HT1080 (cell line): Measurements from ENCODE around the gene HKDC1. TPM values are rescaled to one million over a fixed set of nuclear protein-coding genes. Genes with fewer than 3 reads are reported as not detected.
"Not testable (repeated sequence)": the region's sequence is repeated elsewhere in the genome, so short reads cannot be mapped to it uniquely, and the experiment has no call there.

Source experiments
- DNase-seq: peaks from one replicate; pipeline ENCODE4 v3.0.0-alpha.2; 2015; ENCODE audit warnings: low read depth
- total RNA-seq: library from RNA; depleted of rRNA; stranded (reverse); fragments of >200 nt; shearing (Covaris generic); gene quantifications from 2 replicates; pipeline ENCODE4 v1.2.3, GENCODE V29; 2014

Gene HKDC1
- total RNA-seq, 1 experiment from 2014 or later, result 1.7 TPM

DNA sequence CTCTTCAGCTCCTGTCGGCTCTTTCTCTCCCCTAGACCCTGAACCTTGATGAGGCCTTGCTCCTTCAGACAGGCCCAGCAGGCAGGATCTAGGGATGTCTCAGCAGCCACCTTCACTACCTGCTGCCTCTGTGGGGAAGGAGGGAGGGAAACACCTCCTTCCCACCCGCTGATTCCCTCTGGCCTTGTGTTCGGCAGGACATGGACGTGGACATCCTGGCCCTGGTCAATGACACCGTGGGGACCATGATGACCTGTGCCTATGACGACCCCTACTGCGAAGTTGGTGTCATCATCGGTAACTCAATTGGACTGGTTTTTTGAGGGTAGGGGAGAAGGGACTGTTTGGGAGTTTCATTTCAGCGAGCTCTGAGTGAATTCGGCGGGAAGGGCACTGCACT, 20.3 kb downstream of the HKDC1 start:
- no peak for DNase-seq

DNA sequence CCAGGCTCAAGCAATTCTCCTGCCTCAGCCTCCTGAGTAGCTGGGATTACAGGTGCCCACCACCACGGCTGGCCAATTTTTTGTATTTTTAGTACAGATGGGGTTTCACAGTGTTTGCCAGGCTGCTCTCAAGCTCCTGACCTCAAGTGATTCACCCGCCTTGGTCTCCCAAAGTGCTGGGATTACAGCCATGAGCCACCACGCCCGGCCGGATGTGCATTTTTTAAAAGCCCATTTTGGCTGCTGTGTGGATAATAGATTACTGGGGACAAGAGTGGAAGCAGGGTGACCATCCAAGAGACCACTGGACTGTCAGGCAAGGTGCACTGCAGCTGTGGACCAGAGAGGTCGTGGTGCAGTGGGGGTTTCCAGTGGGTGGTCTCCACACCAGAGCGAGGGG, 21.4 kb downstream of the HKDC1 start:
- peak; percentile 88 for DNase-seq

DNA sequence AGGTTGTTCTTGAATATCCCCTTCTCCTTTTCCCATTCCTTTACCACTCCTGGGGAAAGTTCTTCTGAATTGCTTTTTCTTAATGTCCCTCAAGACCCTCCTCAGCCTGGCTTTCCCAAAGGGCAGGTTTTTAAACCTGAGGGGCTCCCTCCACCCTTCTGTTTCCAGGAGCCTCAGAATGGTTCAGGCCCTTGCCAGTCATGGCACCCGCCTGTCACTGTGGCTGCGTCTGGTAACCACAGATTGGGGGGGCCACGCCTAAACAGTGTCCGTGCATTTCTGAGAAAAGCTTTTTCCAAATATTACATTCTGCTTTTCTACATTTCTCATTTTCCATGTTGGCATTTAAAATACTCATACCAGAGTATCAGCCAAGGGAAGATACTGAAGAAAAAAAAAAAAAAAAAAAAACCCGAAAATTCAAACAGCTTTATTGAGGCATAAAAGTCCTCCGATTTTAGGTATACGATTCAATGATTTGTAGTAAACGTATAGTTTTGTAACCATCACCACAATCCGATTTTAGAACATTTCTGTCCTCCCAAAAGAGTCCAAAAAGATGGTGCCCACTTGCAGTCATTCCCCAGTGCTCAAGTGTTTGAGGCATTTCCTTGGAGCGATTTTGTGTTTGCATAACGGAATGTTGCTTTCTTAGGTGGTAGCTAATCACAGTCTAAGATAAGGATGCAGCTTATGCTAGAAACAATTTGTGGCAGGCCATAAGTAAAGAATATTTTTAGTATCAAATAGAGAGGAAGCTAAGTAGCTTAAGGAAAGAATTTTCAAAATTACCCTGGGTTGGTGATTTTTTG, 22.1 kb downstream of the HKDC1 start:
- DNase-seq, result no peak

DNA sequence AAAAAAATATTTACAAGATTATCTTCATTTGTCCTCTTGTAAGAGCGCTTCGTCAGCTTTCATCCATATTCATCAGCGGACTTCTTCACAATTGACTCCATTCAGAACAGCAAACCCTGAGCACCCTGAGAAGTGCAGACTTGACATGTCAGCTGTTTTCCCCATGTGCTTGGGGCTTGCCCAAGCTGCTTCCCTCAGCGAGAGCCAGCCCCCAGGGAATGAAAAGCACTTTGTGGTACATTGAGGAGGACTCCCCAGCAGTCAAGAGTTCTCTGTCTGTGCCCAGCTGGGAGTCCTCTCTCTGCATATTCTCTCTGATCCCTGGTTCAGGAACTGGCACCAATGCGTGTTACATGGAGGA, 22.7 kb downstream of the HKDC1 start:
- no peak for DNase-seq

DNA sequence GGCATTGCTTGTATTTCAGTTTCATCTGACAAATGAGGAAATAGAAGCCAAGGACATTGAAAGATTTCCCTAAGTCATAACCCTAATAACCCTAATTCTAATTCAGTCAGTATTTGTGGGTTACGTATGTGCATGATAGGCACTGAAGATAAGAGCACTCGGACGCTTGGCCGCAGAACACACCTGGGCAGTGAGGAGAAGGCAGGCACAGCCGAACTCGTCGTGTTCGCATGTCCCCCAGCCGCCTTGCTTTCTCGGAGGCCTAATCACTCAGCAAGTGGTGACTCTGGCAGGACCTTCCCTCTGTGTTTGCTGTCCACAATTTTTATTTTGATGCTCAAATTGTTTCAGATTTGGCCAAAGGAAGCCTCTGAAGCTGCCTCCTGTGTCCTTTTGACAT, 23.7 kb downstream of the HKDC1 start:
- no peak for DNase-seq

DNA sequence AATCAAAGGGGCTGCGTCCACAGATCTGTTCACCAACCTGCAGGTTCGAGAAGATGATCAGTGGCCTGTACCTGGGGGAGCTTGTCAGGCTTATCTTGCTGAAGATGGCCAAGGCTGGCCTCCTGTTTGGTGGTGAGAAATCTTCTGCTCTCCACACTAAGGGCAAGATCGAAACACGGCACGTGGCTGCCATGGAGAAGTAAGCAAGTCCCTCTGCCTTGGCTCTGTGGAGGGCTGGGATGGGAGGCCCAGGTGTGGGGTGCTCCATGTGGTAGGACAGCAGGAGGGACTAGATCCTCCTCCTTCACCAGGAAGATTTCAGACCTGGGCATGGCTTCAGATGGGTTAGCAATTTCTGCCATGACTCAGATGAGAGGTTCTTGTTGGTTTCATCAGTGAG, 25.9 kb downstream of the HKDC1 start:
- no peak for DNase-seq

DNA sequence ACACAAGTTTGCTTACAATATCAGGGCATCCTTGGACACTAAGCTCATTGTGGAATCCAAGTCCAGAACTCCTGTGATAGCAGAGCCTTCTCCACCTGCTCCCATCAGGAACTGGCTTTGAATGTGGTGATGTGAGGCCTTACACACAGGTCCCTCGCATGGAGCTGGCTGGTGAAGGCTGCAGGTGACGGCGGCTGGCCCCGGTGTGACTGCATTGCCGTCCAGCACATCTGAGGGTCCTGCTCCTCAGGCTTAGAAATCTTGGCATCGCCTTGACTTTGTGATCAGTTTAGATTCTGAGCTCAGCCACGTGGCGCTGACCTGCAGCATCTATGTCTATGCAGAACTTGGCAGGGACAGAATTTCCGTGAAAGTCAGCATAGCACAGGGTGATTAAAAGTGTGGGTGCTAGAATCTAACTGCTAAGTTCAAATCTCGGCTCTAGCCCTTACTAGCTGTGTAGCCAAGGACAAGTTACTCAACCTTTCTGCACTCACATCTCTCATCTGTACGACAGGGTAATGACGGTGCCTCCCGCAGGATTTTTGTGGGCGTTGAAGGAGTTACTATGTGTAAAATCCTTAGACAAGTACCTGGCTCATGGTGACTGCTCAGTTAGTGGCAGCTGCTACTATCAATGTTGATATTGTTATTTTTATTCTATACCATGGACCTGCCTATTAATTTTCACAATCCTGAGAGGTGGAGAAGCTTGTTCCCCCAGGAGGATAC, 26.6 kb downstream of the HKDC1 start:
- no peak for DNase-seq

DNA sequence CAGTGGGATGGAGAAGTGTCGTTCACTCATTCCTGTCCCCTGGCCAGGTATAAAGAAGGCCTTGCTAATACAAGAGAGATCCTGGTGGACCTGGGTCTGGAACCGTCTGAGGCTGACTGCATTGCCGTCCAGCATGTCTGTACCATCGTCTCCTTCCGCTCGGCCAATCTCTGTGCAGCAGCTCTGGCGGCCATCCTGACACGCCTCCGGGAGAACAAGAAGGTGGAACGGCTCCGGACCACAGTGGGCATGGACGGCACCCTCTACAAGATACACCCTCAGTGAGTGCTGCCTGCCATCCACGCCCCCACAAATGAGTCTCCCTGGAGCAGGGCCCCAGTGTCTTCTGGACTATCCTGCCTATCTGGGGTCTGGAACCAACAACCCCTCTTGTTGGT, 27.2 kb downstream of the HKDC1 start:
- no peak for DNase-seq

DNA sequence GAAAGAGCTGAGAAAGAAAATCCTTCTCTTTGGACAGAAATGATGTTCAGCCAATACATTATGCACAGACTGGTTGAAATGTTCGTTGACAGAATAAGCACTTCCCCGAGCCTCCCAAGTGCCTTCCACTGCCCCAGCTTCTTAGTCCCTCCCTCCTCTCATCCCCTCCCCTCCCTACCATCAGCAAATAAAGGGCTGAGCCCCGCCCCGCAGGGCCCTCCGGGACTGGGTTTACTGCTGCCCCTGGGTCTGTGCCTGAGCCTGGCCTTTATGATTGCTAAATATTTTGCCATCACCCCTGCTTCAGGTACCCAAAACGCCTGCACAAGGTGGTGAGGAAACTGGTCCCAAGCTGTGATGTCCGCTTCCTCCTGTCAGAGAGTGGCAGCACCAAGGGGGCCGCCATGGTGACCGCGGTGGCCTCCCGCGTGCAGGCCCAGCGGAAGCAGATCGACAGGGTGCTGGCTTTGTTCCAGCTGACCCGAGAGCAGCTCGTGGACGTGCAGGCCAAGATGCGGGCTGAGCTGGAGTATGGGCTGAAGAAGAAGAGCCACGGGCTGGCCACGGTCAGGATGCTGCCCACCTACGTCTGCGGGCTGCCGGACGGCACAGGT, 28.1 kb downstream of the HKDC1 start:
- no peak for DNase-seq

DNA sequence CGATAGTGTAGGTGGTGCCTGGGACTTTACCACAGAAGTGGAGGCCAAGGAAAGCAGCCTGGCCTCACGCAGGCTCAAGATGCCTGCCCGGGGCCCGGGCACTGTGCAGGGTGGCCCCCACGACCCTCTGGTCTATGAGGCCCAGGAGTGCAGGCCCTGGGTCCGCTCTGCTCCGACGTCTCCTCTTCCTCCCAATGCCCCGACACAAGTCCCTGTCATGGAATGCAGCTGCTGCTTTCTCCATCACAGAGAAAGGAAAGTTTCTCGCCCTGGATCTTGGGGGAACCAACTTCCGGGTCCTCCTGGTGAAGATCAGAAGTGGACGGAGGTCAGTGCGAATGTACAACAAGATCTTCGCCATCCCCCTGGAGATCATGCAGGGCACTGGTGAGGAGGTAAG, 29.9 kb downstream of the HKDC1 start:
- no peak for DNase-seq

DNA sequence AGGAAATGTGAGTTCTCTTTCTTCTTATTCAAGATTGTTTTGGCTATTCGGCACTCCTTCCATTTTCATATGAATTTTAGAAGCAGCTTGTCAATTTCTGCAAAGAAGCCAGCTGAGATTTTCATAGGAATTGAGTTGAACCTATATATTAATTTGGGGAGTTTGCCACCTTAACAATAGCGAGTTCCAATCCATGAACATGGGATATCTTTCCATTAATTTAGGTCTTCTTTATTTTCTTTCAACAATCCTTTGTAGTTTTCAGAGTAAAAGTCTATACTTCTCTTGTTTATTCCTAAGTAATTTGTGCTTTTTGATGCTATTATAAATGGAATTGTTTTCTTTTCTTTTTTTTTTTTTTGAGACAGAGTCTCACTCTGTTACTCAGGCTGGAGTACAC, 31.3 kb downstream of the HKDC1 start:
- not testable (repeated sequence) for DNase-seq

DNA sequence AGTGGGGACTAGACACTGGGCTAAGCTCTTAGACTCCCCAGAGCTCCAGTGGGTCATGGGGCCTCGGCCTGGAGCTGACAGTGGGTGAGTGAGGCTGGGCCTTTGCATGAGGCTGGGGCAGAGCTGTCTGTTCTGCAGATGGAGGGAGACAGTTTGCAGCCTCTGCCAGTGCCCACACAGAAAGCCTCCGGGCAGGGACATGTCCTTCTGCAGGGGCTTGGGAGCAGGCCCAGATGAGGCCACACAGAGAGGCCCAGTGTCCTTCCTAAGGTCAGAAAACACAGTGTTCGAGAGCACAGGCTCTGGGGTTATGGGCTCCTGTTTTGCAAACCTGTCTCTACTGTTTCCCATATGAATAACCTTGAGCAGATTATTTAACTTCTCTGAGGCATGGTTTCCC, 33.0 kb downstream of the HKDC1 start:
- DNase-seq, result no peak

DNA sequence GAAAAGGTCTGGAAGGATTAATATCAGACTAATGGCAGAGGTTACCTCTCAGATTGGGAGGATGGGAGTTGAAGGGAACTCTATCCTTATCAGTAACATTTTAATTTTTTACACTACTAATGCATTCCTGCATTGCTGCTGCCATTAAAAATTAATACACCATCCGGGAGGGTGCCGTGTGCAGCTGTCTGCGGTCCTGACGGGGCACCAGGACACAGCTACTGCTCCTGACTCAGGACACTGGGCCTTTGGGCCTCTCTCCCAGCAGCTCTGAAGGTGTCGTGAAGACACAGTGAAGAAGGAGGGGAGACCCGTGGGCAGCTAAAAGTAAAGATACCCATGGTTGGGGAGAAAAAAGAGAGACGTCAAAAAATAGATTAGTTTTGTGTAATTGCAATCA, 34.7 kb downstream of the HKDC1 start:
- no peak for DNase-seq

DNA sequence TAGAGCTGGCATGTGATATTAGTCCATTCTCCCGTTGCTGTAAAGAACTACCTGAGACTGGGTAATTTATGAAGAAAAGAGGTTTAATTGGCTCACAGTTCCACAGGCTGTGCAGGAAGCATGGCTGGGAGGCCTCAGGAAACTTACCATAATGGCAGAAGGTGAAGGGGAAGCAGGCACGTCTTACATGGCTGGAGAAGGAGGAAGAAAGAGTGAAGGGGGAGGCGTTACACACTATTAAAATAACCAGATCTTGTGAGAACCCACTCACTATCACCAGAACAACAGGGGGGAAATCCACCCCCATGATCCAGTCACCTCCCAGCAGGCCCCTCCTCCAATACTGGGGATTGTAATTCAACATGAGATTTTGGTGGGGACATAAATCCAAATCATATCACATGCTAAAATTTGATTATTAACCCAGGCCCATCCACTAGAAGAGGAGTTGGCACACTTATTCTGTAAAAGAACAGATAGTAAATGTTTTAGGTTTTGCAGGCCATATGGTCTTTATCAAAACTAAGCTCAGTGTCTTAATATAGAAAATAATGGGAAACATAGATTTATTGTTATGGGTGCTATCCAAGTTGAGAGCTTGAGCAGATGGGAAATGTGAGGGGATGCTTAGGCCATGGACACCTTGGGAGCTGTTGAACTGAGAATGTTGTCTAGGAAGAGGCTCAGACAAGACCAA, 39.6 kb downstream of the HKDC1 start:
- no peak for DNase-seq

DNA sequence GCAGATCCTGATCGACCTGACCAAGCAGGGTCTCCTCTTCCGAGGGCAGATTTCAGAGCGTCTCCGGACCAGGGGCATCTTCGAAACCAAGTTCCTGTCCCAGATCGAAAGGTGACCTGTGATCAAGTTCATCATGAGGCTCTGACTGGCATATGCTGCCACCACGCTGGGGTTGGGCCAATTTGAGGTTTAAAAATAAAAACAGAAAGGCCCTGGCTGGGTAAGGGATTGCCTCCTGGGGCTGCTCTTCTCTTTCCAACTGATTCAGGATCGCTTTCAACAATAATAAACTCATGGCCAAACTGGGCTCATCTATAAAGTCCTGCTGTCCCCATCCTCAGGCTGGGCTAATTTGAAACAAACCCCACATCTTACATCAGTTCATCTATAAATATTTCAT, 41.1 kb downstream of the HKDC1 start:
- no peak for DNase-seq

DNA sequence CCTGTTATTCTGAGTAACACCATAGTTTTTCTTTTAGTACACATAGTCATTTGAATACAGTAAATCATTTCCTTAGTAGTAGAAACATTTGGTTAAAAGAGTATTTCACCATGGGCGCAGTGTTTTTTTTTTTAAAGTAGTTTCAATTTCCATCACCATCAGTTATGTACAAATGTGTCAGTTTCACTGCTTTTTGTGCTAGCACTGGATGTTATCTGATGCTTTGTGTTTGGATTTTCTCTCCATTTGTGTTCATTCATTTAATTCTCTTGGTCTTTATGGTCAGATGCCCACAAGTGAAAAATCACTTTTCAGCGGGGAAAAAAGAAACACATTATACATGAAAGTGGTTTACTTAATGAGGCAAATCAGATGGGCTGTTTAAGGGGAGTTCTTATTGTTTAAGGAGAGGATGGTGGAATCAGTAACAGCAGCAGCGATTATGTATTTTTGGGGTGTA, 42.2 kb downstream of the HKDC1 start:
- no peak for DNase-seq

DNA sequence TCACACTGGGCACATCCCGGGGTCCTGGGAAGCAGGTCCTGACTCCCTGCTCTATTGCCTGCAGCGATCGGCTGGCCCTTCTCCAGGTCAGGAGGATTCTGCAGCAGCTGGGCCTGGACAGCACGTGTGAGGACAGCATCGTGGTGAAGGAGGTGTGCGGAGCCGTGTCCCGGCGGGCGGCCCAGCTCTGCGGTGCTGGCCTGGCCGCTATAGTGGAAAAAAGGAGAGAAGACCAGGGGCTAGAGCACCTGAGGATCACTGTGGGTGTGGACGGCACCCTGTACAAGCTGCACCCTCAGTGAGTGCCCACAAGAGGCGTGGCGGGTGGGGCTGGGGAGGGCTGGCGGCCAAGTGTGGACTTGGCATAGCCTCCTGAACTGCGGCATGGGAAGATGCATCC, 45.4 kb downstream of the HKDC1 start:
- no peak for DNase-seq

DNA sequence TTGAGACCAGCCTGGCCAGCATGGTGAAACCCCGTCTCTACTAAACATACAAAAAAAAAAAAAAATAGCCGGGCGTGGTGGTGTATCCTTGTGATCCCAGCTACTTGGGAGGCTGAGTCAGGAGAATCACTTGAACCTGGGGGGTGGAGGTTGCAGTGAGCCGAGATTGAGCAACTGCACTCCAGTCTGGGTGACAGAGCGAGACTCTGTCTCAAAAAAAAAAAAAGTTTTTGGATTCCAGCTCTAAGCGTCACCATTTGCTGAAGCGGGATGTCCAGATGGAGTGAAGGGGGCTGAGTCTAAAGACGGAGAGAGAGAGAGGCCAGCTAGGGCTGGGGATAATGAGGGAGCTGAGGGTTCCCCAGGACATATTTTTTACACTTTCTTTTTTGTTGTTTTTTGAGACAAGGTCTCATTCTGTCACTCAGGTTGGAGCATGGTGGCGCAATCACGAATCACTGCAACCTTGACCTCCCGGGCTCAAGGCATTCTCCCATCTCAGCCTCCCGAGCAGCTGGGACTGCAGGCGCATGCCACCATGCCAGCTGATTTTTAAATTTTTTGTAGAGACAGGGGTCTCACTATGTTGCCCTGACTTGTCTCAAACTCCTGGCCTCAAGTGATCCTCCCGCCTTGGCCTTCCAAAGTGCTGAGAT, 48.8 kb downstream of the HKDC1 start:
- DNase-seq, result peak; percentile 22

DNA sequence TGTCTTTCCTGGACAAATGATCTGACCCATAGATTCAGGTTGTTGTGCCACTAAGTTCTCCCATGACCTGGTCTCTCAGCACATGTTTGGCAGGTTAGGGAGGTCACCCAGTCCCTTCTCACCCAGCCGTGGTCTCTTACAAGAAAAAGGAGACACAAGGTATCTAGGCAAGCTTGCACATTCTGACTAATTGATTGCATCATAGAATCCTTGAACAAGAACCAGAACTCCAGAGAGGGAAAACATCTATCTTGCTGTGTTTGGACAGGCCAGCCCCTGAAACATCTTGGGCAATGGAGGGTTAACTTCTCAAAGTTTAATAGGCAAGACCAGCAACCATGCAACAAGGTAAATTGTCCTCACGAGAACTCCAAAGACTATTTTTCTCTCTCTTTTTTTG, 49.6 kb downstream of the HKDC1 start:
- no peak for DNase-seq

DNA sequence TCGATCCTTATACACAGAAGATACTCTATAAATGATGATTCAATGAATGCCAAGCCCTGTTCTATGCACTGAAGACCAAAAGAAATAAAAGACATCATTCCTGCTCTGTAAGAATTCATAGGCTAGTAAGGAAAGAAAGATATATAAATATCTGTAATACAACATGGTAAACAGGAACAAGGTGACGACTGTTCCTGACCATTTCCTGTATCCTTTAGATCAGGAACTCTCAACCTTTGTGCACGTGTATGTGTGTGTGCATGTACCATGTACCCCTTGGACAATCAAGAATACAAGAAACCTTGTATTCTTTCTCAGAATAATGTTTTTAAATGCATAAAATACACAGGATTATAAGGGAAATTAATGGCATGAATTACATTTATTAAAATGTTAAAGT, 50.9 kb downstream of the HKDC1 start:
- no peak for DNase-seq

DNA sequence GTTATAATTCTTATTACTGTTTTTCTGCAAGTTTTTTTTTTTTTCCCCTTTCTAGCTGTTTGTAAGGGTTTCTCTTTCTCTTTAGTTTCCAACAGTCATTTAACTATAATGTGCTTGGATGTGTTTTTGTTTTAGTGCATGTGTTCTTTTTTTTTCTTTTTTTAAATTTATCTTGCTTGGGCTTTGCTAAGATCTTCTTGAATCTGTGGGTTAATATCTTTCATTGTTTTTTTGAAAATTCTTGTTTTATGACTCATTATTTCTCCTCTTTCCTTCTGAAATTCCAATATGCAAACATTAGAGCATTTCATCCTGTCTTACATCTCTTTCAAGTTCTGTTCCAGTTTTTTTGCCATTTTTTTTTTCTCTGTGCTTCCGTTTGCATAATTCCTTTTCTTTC, 52.5 kb downstream of the HKDC1 start:
- peak; percentile 76 for DNase-seq
